Measurements from ENCODE around the gene KNDC1.

Gene KNDC1

DNA sequence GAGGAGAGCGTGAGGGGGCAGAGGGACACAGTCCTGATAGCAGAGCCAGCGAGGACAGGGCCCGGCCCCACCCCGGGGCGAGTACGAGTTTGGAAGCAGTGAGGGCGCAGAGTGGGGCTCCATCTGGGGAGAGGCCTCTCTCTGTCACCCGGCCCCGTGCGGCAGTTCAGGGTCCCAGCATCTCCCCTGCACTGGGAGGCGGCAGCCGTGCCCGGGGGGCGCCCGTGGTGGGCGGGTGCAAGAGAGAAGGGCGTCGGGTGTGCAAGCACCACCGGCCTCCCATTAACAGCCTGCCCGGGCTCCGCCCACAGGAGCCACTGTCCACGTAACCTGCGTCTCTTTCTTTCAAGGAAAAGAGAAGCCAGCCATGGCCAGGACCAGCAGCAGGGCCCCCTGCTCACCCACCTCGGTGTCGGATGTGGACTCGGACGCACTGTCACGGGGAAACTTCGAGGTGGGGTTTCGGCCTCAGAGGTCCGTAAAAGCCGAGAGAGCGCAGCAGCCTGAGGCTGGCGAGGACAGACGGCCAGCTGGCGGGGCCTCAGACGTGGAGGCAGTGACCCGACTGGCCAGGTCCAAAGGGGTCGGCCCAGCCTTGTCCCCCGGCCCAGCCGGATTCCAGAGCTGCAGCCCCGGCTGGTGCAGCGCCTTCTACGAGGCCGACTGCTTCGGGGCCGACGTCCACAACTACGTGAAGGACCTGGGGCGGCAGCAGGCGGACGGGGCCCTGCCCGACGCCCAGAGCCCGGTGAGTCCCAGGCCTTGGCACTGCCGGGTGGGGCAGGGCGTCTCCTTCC is 41.3 kb downstream of the KNDC1 start:
- TF ChIP-seq TAF1 (IDR thresholded peaks at IDR 0.05; ENCODE audit: borderline replicate concordance, insufficient read depth, low read length) (no peak), SIN3A (IDR thresholded peaks at IDR 0.05; ENCODE audit: borderline replicate concordance, insufficient read depth, low read length) (no peak), POLR2AphosphoS5 (IDR thresholded peaks at IDR 0.05; ENCODE audit: low read depth, low read length) (no peak), FOXP2 (optimal IDR thresholded peaks at IDR 0.05; ENCODE audit: borderline replicate concordance, extremely low read depth, extremely low read length, insufficient read depth) (no peak)
- TF ChIP-seq, protein P1, sequence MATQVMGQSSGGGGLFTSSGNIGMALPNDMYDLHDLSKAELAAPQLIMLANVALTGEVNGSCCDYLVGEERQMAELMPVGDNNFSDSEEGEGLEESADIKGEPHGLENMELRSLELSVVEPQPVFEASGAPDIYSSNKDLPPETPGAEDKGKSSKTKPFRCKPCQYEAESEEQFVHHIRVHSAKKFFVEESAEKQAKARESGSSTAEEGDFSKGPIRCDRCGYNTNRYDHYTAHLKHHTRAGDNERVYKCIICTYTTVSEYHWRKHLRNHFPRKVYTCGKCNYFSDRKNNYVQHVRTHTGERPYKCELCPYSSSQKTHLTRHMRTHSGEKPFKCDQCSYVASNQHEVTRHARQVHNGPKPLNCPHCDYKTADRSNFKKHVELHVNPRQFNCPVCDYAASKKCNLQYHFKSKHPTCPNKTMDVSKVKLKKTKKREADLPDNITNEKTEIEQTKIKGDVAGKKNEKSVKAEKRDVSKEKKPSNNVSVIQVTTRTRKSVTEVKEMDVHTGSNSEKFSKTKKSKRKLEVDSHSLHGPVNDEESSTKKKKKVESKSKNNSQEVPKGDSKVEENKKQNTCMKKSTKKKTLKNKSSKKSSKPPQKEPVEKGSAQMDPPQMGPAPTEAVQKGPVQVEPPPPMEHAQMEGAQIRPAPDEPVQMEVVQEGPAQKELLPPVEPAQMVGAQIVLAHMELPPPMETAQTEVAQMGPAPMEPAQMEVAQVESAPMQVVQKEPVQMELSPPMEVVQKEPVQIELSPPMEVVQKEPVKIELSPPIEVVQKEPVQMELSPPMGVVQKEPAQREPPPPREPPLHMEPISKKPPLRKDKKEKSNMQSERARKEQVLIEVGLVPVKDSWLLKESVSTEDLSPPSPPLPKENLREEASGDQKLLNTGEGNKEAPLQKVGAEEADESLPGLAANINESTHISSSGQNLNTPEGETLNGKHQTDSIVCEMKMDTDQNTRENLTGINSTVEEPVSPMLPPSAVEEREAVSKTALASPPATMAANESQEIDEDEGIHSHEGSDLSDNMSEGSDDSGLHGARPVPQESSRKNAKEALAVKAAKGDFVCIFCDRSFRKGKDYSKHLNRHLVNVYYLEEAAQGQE (IDR thresholded peaks at IDR 0.05; ENCODE audit: insufficient read depth in 1 of 2, low read depth in 2 of 2, low read length in 2 of 2) = no peak

DNA sequence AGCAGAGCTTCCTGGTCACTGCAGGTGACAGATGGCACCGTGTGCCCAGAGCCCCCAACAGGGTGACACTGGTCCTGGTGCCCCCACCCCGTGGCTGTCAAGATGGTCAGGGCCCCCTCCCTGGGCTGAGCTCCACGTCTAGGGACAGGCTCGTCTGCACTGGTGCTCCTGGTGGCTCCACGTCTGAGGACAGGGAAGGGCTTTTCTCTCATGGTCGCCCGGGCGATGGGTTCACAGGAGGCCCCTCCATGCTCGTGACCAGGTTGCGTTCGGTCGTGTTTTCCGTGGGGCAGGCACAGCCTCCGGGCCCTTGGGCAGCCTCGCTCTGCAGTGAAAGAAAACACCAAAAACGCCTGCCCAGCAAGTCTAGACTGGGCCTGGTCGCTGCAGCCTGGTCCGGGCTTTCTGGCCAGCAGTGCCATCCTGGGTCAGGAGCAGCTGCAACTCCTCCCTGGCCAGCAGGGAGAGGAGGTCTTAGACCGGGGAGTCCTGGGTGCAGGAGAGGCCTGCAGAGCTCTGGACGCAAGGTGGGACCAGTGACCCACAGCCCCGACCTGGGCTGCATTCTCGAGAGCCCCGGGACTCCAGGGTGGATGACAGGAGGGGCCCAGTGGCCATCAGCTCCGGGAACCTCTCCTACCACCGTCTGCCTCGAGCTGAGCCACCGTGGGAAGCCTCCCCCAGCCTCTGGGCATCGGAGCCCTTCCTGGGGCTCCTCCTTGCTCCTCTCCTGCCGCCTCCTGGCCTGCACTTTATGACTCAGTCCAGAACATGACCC is 42.1 kb downstream of the KNDC1 start:
- no peak for TF ChIP-seq POLR2AphosphoS5 (IDR thresholded peaks at IDR 0.05; ENCODE audit: low read depth, low read length)
- TF ChIP-seq, protein P1 (IDR thresholded peaks at IDR 0.05; ENCODE audit: insufficient read depth in 1 of 2, low read depth in 2 of 2, low read length in 2 of 2) = no peak
- TF ChIP-seq SIN3A (IDR thresholded peaks at IDR 0.05; ENCODE audit: borderline replicate concordance, insufficient read depth, low read length) = no peak
- no peak for TF ChIP-seq FOXP2 (optimal IDR thresholded peaks at IDR 0.05; ENCODE audit: borderline replicate concordance, extremely low read depth, extremely low read length, insufficient read depth)
- no peak for TF ChIP-seq TAF1 (IDR thresholded peaks at IDR 0.05; ENCODE audit: borderline replicate concordance, insufficient read depth, low read length)

DNA sequence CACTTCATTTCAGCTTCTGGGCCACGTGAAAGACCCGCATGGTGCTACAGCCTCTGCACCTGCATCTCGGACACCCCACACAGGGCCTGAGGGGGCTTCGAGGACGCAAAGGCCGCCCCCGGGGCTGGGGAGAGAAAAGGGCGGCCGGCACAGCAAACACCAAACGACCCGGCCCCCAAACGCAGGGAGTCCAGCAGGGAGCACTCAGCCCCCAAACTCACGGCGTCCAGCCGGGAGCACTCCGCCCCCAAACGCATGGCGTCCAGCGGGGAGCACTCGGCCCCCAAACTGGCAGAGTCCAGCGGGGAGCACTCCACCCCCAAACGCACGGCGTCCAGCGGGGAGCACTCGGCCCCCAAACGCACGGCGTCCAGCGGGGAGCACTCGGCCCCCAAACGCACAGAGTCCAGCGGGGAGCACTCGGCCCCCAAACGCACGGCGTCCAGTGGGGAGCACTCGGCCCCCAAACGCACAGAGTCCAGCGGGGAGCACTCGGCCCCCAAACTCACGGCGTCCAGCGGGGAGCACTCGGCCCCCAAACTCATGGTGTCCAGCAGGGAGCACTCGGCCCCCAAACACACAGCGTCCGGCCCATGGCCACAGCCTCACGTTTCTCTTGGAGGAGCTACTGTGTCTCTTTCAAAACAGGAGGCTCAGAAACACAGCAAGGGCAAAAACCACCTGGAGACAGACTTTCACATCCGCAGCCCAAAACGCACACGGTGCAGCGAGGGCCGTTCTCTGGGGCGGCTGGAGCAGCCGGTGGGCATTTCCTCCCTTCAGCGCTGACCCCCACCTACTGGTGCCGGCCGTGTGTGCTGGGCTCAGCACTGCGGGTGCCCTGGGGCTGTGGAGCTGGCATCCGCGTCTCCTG is 43.0 kb downstream of the KNDC1 start:
- TF ChIP-seq SIN3A (IDR thresholded peaks at IDR 0.05; ENCODE audit: borderline replicate concordance, insufficient read depth, low read length) = no peak
- TF ChIP-seq, protein P1 (IDR thresholded peaks at IDR 0.05; ENCODE audit: insufficient read depth in 1 of 2, low read depth in 2 of 2, low read length in 2 of 2) = no peak
- no peak for TF ChIP-seq POLR2AphosphoS5 (IDR thresholded peaks at IDR 0.05; ENCODE audit: low read depth, low read length)
- TF ChIP-seq FOXP2 (optimal IDR thresholded peaks at IDR 0.05; ENCODE audit: borderline replicate concordance, extremely low read depth, extremely low read length, insufficient read depth) = no peak
- no peak for TF ChIP-seq TAF1 (IDR thresholded peaks at IDR 0.05; ENCODE audit: borderline replicate concordance, insufficient read depth, low read length)

DNA sequence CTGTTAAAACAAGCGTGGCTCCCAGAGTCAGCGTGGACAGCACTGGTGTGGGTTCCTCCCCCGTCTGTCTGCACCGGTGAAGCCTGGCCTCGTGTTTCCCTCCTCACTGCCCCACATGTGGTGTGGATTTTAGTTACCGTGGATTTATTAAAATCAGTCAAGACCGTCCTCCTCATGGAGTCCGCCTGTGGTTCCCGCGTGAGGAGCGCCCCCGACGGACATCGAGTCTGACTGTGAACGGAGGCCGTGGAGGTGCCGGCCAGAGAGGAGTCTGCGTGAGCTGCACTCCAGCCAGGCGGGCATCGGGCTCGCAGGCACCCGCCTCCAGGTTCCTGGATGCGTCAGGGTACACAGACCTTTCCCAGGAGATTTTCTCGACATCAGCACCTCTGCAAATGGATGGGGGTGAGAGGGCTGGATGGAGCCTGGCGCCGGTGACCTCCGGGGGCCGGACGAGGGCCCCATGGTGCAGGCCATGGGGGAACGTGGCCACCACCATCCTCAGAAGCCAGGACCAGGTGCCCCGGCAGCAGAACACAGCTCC is 43.7 kb downstream of the KNDC1 start:
- no peak for TF ChIP-seq SIN3A (IDR thresholded peaks at IDR 0.05; ENCODE audit: borderline replicate concordance, insufficient read depth, low read length)
- no peak for TF ChIP-seq FOXP2 (optimal IDR thresholded peaks at IDR 0.05; ENCODE audit: borderline replicate concordance, extremely low read depth, extremely low read length, insufficient read depth)
- no peak for TF ChIP-seq TAF1 (IDR thresholded peaks at IDR 0.05; ENCODE audit: borderline replicate concordance, insufficient read depth, low read length)
- TF ChIP-seq, protein P1 (IDR thresholded peaks at IDR 0.05; ENCODE audit: insufficient read depth in 1 of 2, low read depth in 2 of 2, low read length in 2 of 2) = no peak
- no peak for TF ChIP-seq POLR2AphosphoS5 (IDR thresholded peaks at IDR 0.05; ENCODE audit: low read depth, low read length)
